ENCODE results near the gene BFSP1. TPM values are rescaled to one million over a fixed set of nuclear protein-coding genes. Genes with fewer than 3 reads are reported as not detected.

The BFSP1 gene
- total RNA-seq, 1 experiment from 2014 or later = 0.94 TPM

DNA sequence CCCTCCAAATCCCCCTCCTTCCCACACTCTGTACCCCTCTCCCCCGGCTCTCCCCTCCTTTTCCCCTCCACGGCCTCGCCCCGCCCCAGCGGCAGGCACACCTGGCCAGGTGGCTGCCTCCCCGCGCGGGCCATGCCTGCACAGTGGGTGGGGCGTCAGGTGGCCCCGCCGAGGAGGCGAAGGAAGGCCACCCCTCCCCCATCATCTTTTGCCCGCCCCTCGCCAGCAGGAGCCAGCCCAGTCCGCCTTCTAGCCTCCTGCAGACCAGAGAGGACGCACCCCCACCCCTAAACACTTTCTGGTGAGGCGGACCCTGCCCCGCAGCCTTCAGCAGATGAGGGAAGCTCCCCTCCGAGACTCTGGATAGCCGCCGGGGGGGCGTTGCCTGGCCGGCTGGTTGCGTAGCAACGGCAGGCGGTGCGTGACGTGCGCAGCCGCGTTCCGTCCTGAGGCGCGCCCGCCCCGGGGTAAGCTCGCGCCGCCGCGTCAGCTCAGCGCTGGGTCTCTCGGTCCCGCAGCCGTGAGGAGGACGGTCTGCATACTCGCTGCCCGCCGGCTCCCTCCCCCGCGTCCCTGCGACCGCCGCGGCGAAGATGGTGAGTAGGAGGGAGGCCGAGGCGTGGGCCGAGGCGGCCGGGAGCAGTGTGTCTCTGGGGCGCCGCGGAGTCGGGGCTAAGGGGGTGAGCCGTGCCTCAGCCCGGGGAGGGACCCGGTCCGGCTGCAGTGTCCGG is 38.6 kb upstream of the BFSP1 start, which contains the start of gene DSTN:
DSTN (plus strand) TSS at position 460 of the 731 bp plus-strand sequence; CDS start at position 594, 134 bp downstream.
- Mint-ChIP-seq H3K36me3 (ENCODE audit: insufficient read depth, unreplicated experiment) (peaks cover 32% of the 10 kb centered on the region), H3K27me3 (ENCODE audit: unreplicated experiment) (no peaks in the 10 kb centered on the region), H3K4me3 (ENCODE audit: low read depth, unreplicated experiment) (peak within 1 kb of the TSS; percentile 87), H3K4me1 (ENCODE audit: low read depth, unreplicated experiment) (peaks cover 8% of the 10 kb centered on the region), H3K27ac (ENCODE audit: unreplicated experiment) (peak within 1 kb of the TSS; percentile 77), H3K9me3 (ENCODE audit: low read depth, unreplicated experiment) (no peaks in the 10 kb centered on the region)
- CTCF ChIA-PET = interaction anchor here (0.7 to 0.9 kb wide), 4 partner anchors 12 to 36 kb away, joined by 3 to 5 read pairs (median 4); no protein-coding TSS in a partner anchor
- no TSS peak for BruUV-seq (replicated peaks)
- intact Hi-C loops (cut with micrococcal nuclease; ENCODE audit: unreplicated experiment) = loop anchor here (5.0 kb wide), 1 partner anchor 32 kb away; no protein-coding TSS in a partner anchor
- TF ChIP-seq, protein P1, sequence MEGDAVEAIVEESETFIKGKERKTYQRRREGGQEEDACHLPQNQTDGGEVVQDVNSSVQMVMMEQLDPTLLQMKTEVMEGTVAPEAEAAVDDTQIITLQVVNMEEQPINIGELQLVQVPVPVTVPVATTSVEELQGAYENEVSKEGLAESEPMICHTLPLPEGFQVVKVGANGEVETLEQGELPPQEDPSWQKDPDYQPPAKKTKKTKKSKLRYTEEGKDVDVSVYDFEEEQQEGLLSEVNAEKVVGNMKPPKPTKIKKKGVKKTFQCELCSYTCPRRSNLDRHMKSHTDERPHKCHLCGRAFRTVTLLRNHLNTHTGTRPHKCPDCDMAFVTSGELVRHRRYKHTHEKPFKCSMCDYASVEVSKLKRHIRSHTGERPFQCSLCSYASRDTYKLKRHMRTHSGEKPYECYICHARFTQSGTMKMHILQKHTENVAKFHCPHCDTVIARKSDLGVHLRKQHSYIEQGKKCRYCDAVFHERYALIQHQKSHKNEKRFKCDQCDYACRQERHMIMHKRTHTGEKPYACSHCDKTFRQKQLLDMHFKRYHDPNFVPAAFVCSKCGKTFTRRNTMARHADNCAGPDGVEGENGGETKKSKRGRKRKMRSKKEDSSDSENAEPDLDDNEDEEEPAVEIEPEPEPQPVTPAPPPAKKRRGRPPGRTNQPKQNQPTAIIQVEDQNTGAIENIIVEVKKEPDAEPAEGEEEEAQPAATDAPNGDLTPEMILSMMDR (IDR thresholded peaks at IDR 0.05; ENCODE audit: unreplicated experiment) = no peak
- DNase-seq = peak; percentile 83

DNA sequence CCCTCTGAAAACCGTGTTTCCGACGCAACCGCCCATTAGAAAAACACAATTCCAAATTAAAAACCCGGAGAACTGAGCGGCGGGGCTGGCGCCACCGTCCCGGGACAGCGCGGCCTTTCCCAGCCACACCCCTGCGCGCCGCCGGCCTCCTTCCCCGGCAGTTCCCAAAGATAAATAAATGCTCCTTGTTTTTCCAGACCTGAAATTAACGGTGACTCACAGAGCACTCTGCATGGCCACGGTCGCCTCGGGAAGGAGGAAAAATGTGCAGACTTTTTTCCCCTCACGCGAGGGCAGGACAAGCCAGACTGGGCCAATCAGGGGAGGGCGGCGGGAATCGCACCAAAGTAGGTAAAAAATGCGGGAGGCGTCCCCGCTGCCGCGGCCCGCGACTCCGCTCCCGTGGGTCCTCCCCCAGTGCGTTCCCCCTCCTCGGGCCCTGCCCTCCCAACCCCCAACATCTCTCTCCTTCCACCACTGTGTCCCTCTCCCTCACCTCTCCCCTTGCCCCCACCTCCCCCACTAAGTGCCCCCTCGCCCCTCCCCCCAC is 37.9 kb upstream of the BFSP1 start:
- intact Hi-C loops (cut with micrococcal nuclease; ENCODE audit: unreplicated experiment) = no loop called here
- DNase-seq = peak; percentile 71
- TF ChIP-seq, protein P1 (IDR thresholded peaks at IDR 0.05; ENCODE audit: unreplicated experiment) = no peak
- Mint-ChIP-seq H3K4me1 (ENCODE audit: low read depth, unreplicated experiment) (peaks cover 8% of the 10 kb centered on the region), H3K9me3 (ENCODE audit: low read depth, unreplicated experiment) (no peaks in the 10 kb centered on the region), H3K4me3 (ENCODE audit: low read depth, unreplicated experiment) (peak overlapping the region; percentile 87), H3K27me3 (ENCODE audit: unreplicated experiment) (no peaks in the 10 kb centered on the region), H3K27ac (ENCODE audit: unreplicated experiment) (peak overlapping the region; percentile 77), H3K36me3 (ENCODE audit: insufficient read depth, unreplicated experiment) (peaks cover 32% of the 10 kb centered on the region)
- CTCF ChIA-PET = no interaction called here
- BruUV-seq (replicated peaks) = no TSS peak

DNA sequence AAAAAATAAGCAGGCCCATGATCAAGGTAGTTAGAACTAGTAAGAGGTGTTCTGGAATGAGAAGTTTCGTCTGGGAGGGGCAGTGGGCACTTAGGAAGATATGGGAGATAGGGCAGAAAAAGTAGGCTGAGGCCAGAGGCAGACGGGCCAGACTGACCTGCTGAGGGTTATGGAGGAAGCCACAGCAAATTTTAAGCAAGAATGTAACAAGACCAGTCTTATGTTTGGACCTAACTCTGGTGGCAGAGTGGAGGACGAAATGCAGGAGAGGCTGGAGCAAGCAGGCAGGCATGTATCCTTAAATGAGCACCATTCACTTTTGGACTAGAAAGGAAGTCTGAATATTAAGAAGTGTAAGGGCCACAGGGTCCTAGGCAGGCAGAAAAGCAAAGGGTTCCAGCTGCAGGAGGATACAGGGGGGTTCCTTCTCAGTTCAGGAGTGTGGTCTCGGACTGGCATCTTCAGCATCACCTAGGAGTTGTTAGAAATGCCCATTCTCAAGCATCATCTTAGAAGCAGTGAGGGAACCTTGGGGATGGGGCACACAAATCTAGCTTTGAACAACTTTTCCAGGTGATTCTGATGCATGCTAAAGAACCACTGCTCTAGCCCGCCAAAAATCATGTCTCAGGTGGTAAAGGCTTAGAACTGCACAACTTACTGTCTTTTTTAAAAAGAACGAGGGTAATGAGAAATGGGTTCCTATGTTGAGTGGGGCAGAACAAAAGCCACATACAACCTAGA is 37.0 kb upstream of the BFSP1 start:
- Mint-ChIP-seq H3K9me3 (ENCODE audit: low read depth, unreplicated experiment) (no peaks in the 10 kb centered on the region), H3K27ac (ENCODE audit: unreplicated experiment) (peak overlapping the region; percentile 77), H3K27me3 (ENCODE audit: unreplicated experiment) (no peaks in the 10 kb centered on the region), H3K4me1 (ENCODE audit: low read depth, unreplicated experiment) (peaks cover 8% of the 10 kb centered on the region), H3K4me3 (ENCODE audit: low read depth, unreplicated experiment) (peak overlapping the region; percentile 87), H3K36me3 (ENCODE audit: insufficient read depth, unreplicated experiment) (peaks cover 32% of the 10 kb centered on the region)
- BruUV-seq (replicated peaks) = no TSS peak
- CTCF ChIA-PET = no interaction called here
- intact Hi-C loops (cut with micrococcal nuclease; ENCODE audit: unreplicated experiment) = no loop called here
- DNase-seq = no peak
- TF ChIP-seq, protein P1 (IDR thresholded peaks at IDR 0.05; ENCODE audit: unreplicated experiment) = no peak

DNA sequence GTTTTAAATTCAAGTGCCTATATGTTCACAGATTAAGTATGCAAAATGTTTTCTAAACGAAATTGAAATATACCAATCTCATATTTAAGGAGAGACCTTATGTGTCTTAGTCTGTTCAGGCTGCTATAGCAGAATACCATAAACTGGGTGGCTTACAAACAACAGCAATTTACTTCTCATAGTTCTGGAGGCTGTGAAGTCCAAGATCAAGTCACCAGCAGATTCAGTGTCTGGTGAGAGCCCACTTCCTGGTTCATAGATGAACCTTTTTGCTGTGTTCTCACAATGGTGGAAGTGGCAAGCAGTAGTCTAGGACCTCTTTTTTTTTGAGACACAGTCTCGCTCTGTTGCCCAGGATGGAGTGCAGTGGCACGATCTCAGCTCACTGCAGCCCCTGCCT is 35.2 kb upstream of the BFSP1 start:
- Mint-ChIP-seq H3K27me3 (ENCODE audit: unreplicated experiment) (no peaks in the 10 kb centered on the region), H3K4me1 (ENCODE audit: low read depth, unreplicated experiment) (peaks cover 8% of the 10 kb centered on the region), H3K9me3 (ENCODE audit: low read depth, unreplicated experiment) (no peaks in the 10 kb centered on the region), H3K36me3 (ENCODE audit: insufficient read depth, unreplicated experiment) (peaks cover 30% of the 10 kb centered on the region), H3K4me3 (ENCODE audit: low read depth, unreplicated experiment) (no peak overlapping the region), H3K27ac (ENCODE audit: unreplicated experiment) (no peak overlapping the region)
- TF ChIP-seq, protein P1 (IDR thresholded peaks at IDR 0.05; ENCODE audit: unreplicated experiment) = no peak
- DNase-seq = no peak
- intact Hi-C loops (cut with micrococcal nuclease; ENCODE audit: unreplicated experiment) = no loop called here
- BruUV-seq (replicated peaks) = no TSS peak
- CTCF ChIA-PET = no interaction called here
